GM12878 (cell line): Measurements from ENCODE around the gene SHROOM3. TPM values are rescaled to one million over a fixed set of nuclear protein-coding genes. Genes with fewer than 3 reads are reported as not detected.

Experiments used
- ATAC-seq: fragments of 200-7000 bp; cut with Tn5 transposase; 3 replicates; pipeline ENCODE4 v1.9.1; 2020; ENCODE audit warnings: mild to moderate bottlenecking, moderate library complexity
- BruUV-seq: library from RNA; stranded (reverse); fragments of 400-500 nt; replicated peaks from 2 replicates; lab custom pipeline; 2021; lab: Mats Ljungman, UMichigan
- CTCF ChIA-PET: fragments of 300-600 bp; sonication (Branson Sonifier 250); formaldehyde crosslinking; extraction: SDS; loops from one replicate; lab custom pipeline; 2021; ENCODE audit warnings: inconsistent platforms; lab: Yijun Ruan, JAX
- POLR2A ChIA-PET: fragments of 350-600 bp; formaldehyde crosslinking; extraction: SDS; loops from one replicate; lab custom pipeline; 2021; ENCODE audit warnings: inconsistent platforms; lab: Charles Lee
- RAD21 ChIA-PET: fragments of 300-600 bp; sonication (Branson Sonifier 250); formaldehyde crosslinking; loops from one replicate; lab custom pipeline; 2023; ENCODE audit warnings: antibody characterized with exemption; ENCODE audit not compliant: unreplicated experiment; lab: Charles Lee
- SMC1A ChIA-PET: fragments of 300-600 bp; sonication (Branson Sonifier 250); formaldehyde crosslinking; loops from one replicate; lab custom pipeline; 2023; ENCODE audit not compliant: unreplicated experiment, uncharacterized antibody; lab: Charles Lee
- DNase-seq: peaks from one replicate; pipeline ENCODE4 v3.0.0-alpha.2; 2011; ENCODE audit warnings: low read depth, low spot score
- FAIRE-seq: peaks from 3 replicates; lab custom pipeline; 2011; peaks lifted over from hg19 to GRCh38; lab: Jason Lieb, UNC
- H2AFZ ChIP-seq: 2 replicates; pipeline ENCODE4 v1.6.0; 2011; ENCODE audit warnings: low read depth, low read length, control low read depth; ENCODE audit not compliant: control insufficient read depth
- H3K27ac ChIP-seq: 2 replicates; pipeline ENCODE4 v1.5.1; 2011; ENCODE audit warnings: control low read depth; ENCODE audit not compliant: control insufficient read depth, insufficient read depth
- H3K27me3 ChIP-seq, 2 experiments: replicated peaks in 1 of 2; 2 replicates each; pipeline versions ENCODE4 v1.6.0 to v1.6.1; 2011; ENCODE audit warnings: low read length in 1 of 2; ENCODE audit not compliant: control insufficient read depth in 2 of 2, insufficient read depth in 2 of 2
- H3K36me3 ChIP-seq, 2 experiments: 2 replicates each; pipeline ENCODE4 v1.5.1; 2011; ENCODE audit warnings: low read length in 1 of 2; ENCODE audit not compliant: control insufficient read depth in 2 of 2, insufficient read depth in 2 of 2
- H3K4me1 ChIP-seq: 2 replicates; pipeline ENCODE4 v1.6.1; 2011; ENCODE audit warnings: mild to moderate bottlenecking, low read length, moderate library complexity, mixed read lengths; ENCODE audit not compliant: control insufficient read depth, insufficient read depth
- H3K4me2 ChIP-seq: 2 replicates; pipeline ENCODE4 v1.6.0; 2011; ENCODE audit warnings: control low read depth; ENCODE audit not compliant: control insufficient read depth, insufficient read depth
- H3K4me3 ChIP-seq: fragments of 200-600 bp; sonication (generic); 2 replicates; pipeline ENCODE4 v1.5.1; 2016
- H3K79me2 ChIP-seq: 2 replicates; pipeline ENCODE4 v1.6.0; 2011; ENCODE audit warnings: low read length; ENCODE audit not compliant: control insufficient read depth, insufficient read depth
- H3K9ac ChIP-seq: 2 replicates; pipeline ENCODE4 v1.8.0; 2011; ENCODE audit warnings: low read length, control low read depth, mixed read lengths; ENCODE audit not compliant: control insufficient read depth, insufficient read depth
- H3K9me3 ChIP-seq: replicated peaks from 3 replicates; pipeline ENCODE4 v1.5.1; 2011; ENCODE audit warnings: mild to moderate bottlenecking, low read length; ENCODE audit not compliant: control insufficient read depth, insufficient read depth
- H4K20me1 ChIP-seq: 2 replicates; pipeline ENCODE4 v1.6.0; 2011; ENCODE audit not compliant: control insufficient read depth, insufficient read depth
- BACH1 ChIP-seq: fragments of 450-650 bp; IDR thresholded peaks from 2 replicates; pipeline ENCODE4 v1.6.1; 2017; ENCODE audit warnings: mild to moderate bottlenecking, borderline replicate concordance
- CBFB ChIP-seq: IDR thresholded peaks from 2 replicates; pipeline ENCODE4 v1.6.1; 2016; ENCODE audit warnings: antibody characterized with exemption, low read depth
- JUNB ChIP-seq: IDR thresholded peaks from 2 replicates; pipeline ENCODE4 v1.6.1; 2016; ENCODE audit warnings: antibody characterized with exemption, mild to moderate bottlenecking
- MEF2B ChIP-seq: fragments of 450-650 bp; IDR thresholded peaks from 2 replicates; pipeline ENCODE4 v1.6.1; 2018; ENCODE audit warnings: mild to moderate bottlenecking, moderate library complexity; ENCODE audit not compliant: partially characterized antibody, poor library complexity, severe bottlenecking
- NFYB ChIP-seq: IDR thresholded peaks from 2 replicates; pipeline ENCODE4 v1.6.1; 2011; ENCODE audit warnings: low read depth, mild to moderate bottlenecking, low read length, improper control_type of control experiment, moderate library complexity; ENCODE audit not compliant: insufficient read depth
- SIN3A ChIP-seq: IDR thresholded peaks from 2 replicates; pipeline ENCODE4 v1.6.1; 2012; ENCODE audit warnings: low read depth, low read length, improper control_type of control experiment
- TCF3 ChIP-seq: IDR thresholded peaks from 2 replicates; pipeline ENCODE4 v1.6.1; 2012; ENCODE audit warnings: low read depth, mild to moderate bottlenecking, low read length, borderline replicate concordance; ENCODE audit not compliant: insufficient read depth
- WGBS: methylation state at CpG from one replicate; pipeline ENCODE4 v1.1.6; 2016; ENCODE audit warnings: low lambda C conversion rate; ENCODE audit not compliant: insufficient replicate concordance, insufficient coverage; ENCODE audit errors: missing lambda C conversion rate; 5-methylcytosine and 5-hydroxymethylcytosine counted together
- in situ Hi-C: fragments of 300-500 bp; cut with MboI; formaldehyde crosslinking; loops from 9 replicates; pipeline ENCODE4 v1.14.3; 2018; ENCODE audit warnings: mixed read lengths
- intact Hi-C: fragments of 100-400 bp; cut with micrococcal nuclease; formaldehyde crosslinking; loops from one replicate; pipeline ENCODE4 v1.14.2; 2022; ENCODE audit not compliant: unreplicated experiment
- polyA plus RNA-seq, 11 experiments: library from polyadenylated mRNA; depleted of rRNA in 4 of 11; unstranded in 6 of 11; stranded (reverse) in 5 of 11; fragments of >200 nt; fragmentation: Nextera tagmentation in 4 of 11; fragmentation: Illumina TruSeq in 1 of 11; extraction: Ambion mirVana in 4 of 11; extraction: Trizol in 1 of 11; gene quantifications; 1 replicate in 1 of 11; 2 replicates in 10 of 11; pipeline versions ENCODE4 v1.2.1 to v1.2.3, GENCODE V29; 2011 to 2016; ENCODE audit warnings: inconsistent platforms in 2 of 11, missing spikeins in 2 of 11, low read depth in 1 of 11
- total RNA-seq, 4 experiments: library from RNA; depleted of rRNA in 3 of 4; stranded (reverse); fragments of >200 nt in 3 of 4; fragmentation: Illumina TruSeq in 1 of 4; extraction: Trizol in 1 of 4; gene quantifications; 2 replicates each; pipeline versions ENCODE4 v1.2.1 to v1.2.3, GENCODE V29; 2013 to 2021
- TF ChIP-seq, protein P1 (sequence below): fragments of 450-650 bp; IDR thresholded peaks from 2 replicates; pipeline ENCODE4 v1.6.1; 2017; ENCODE audit warnings: mild to moderate bottlenecking, low read depth, inconsistent platforms; ENCODE audit not compliant: poor library complexity, severe bottlenecking

The SHROOM3 gene
- total and polyA plus RNA-seq, 10 of the 15 experiments (the other 5 are each of a cell fraction or from before 2014, with no cell fraction given) = under 0.01 to 0.29 (median 0.08) TPM; not detected in 1

DNA sequence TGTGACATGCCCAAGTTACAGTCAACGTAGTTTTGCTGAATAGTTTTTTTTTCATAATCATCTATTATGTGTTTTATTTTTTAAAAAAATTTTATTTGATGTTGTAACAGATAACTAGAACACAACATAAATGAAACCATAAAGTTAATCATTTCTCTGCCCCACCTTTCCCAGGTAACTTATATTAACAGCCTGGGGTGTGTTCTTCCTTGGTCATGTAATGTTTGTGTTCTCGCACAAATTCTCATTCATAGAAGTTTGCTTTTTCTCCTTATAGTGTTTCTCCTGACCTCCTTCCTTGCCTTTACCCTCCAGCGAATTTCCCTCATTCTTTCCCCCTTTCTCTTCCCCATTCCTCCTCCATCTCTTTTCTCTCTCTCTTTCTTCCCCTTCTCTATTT, 248.1 kb downstream of the SHROOM3 start:
- TF ChIP-seq JUNB (no peak), TCF3 (no peak), CBFB (no peak), NFYB (no peak), MEF2B (no peak), BACH1 (no peak), SIN3A (no peak)
- TF ChIP-seq, protein P1, sequence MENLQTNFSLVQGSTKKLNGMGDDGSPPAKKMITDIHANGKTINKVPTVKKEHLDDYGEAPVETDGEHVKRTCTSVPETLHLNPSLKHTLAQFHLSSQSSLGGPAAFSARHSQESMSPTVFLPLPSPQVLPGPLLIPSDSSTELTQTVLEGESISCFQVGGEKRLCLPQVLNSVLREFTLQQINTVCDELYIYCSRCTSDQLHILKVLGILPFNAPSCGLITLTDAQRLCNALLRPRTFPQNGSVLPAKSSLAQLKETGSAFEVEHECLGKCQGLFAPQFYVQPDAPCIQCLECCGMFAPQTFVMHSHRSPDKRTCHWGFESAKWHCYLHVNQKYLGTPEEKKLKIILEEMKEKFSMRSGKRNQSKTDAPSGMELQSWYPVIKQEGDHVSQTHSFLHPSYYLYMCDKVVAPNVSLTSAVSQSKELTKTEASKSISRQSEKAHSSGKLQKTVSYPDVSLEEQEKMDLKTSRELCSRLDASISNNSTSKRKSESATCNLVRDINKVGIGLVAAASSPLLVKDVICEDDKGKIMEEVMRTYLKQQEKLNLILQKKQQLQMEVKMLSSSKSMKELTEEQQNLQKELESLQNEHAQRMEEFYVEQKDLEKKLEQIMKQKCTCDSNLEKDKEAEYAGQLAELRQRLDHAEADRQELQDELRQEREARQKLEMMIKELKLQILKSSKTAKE = no peak
- H3K4me3 ChIP-seq = no peak overlapping the region
- no peak for ATAC-seq
- ChIA-PET POLR2A (no interaction called here), RAD21 (no interaction called here), SMC1A (no interaction called here), CTCF (interaction anchor here (1.0 to 1.2 kb wide), 2 partner anchors 9 to 12 kb away, joined by 3 to 4 read pairs; no protein-coding TSS in a partner anchor)
- H3K4me2 ChIP-seq = no peak overlapping the region
- H4K20me1 ChIP-seq = no peaks in the 10 kb centered on the region
- no peaks in the 10 kb centered on the region for H3K9me3 ChIP-seq
- no peak for DNase-seq
- no peak overlapping the region for H2AFZ ChIP-seq
- H3K9ac ChIP-seq = no peak overlapping the region
- WGBS = 63% methylated on average over 3 of the region's 3 CpGs
- H3K79me2 ChIP-seq = no peaks in the 10 kb centered on the region
- no peaks in the 10 kb centered on the region for H3K4me1 ChIP-seq
- no TSS peak for BruUV-seq
- intact Hi-C loops = no loop called here
- no peak for FAIRE-seq
- H3K36me3 ChIP-seq = no peaks in the 10 kb centered on the region
- in situ Hi-C loops = no loop called here
- peaks cover 0 to 12% of the 10 kb centered on the region in 2 experiments for H3K27me3 ChIP-seq
- no peak overlapping the region for H3K27ac ChIP-seq
